ENCODE measurements around the gene WFIKKN2. TPM values are rescaled to one million over a fixed set of nuclear protein-coding genes. Genes with fewer than 3 reads are reported as not detected.
"Not testable (repeated sequence)": the region's sequence is repeated elsewhere in the genome, so short reads cannot be mapped to it uniquely, and the experiment has no call there.

WFIKKN2 gene
- total RNA-seq, 1 experiment from 2014 or later: not detected

DNA sequence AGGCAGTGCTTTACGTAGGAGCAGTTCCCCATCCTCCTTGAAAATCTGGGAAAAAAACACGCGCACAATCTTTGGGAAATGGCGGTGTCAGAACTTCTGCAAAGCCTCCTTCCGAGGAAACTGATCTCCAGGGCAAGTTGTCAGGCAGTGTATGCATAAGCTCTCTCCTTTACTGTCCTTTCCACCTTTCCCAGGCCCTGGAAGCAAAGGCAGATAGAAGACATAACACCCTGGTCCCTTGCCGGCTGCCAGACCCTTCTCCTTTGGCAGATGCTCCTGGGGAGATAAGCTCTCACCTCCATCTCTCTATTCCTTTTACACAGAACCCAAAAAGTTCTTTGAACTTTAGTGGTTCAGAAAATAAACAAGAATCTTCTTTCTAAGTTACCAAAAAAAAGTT lies 18.4 kb downstream of the WFIKKN2 start:
- DNase-seq (ENCODE audit: low read depth): no peak

DNA sequence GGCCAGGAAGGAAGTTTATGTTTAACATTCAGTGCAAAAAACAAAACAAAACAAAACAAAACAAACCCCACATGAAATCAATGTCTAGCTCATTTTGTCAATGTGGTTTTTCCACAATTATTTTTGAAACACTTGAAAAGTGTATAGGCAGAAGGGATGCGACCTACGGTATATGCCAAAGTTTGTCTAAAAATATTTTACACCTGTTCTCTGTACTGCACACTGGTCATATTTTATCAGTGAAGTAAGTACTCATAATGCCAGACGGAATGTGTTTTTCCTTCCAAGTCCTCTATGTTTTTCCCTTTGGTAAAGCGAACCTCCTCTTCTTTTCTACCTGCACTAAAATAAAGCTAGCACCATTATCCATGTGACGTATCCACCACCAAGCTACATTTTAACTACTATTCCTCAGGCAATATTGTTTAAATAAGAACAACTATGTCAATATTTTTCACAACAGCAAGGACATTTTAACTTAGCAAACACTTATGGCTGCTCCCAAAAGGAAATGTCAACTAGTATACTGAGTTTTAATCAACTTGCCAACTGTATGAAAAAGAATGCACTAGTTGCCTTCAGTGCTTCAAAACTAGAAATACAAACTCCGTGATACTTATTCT lies 20.4 kb downstream of the WFIKKN2 start:
- no peak for DNase-seq (ENCODE audit: low read depth)

DNA sequence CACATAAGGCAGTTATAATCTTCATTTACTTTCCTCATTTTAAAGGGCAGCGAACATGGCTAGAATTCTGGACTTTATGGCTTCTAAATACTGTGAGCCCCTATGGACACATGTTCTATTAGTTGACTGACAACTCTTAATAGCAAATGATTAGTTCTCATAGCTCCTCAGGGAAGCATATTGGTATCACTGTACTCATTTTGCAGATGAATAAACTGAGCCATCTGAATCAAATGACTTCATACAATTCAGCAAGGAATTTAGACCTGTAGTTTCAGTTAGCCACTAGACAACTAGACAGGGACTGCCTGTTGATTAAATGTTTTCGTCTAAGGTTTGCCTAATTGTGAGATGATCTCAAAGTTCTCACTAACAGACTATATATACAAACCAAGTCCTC lies 21.0 kb downstream of the WFIKKN2 start:
- DNase-seq (ENCODE audit: low read depth): no peak

DNA sequence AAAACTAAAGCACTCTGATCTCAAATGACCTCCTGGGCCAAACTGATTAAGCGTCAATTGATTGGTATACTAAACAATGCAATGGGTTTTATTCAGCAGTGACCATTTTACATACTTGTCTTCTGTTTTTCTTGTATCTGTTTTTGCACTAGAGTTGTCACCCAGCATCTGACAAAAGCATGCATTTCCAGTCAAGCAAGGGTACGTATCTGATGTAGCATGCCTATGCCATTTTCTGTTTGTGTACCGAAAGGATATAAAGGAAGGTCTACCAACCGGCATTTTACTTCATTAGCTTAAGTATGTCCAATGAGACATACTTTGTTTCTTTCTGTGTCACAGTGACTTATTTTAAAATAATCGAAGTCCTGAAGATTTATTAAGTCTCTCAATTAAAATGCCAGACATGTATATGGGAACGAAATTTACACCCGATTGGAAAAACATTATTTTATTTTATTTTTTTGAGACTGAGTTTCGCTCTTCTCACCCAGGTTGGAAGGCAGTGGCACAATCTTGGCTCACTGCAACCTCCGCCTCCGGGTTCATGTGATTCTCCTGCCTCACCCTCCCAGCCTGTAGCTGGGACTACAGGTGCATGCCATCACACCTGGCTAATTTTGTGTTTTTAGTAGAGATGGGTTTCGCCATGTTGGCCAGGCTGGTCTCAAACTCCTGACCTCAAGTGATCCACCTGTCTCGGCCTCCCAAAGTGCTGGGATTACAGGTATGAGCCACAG lies 23.3 kb downstream of the WFIKKN2 start:
- DNase-seq (ENCODE audit: low read depth): no peak

DNA sequence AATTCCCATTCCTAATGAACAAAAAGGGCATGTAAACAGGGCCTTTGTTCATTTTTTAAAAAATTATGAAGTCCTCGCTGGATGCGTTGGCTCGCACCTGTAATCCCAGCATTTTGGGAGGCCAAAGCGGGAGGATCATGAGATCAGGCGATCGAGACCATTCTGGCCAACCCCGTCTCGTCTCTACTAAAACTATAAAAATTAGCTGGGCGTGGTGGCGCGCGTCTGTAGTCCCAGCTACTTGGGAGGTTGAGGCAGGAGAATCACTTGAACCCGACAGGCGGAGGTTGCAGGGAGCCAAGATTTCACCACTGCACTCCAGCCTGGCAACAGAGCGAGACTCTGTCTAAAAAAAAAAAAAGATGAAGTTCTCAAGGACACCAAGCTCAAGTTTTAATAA lies 24.3 kb downstream of the WFIKKN2 start:
- not testable (repeated sequence) for DNase-seq (ENCODE audit: low read depth)

DNA sequence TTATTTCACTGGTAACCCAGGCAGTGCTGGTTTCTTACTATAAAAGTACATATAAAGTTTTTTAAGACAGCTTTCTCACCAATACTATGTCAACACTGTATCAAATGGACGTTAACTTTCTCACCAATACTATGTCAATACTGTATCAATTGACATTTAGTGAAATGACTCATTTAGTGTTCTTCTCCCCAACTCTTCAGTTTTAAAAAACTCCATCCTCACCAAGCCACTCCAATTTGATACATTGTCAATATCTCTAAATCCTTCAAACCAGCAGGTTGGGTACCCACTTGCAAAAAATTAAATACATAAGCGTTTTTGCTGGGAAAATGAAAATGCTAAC lies 25.9 kb downstream of the WFIKKN2 start:
- no peak for DNase-seq (ENCODE audit: low read depth)

DNA sequence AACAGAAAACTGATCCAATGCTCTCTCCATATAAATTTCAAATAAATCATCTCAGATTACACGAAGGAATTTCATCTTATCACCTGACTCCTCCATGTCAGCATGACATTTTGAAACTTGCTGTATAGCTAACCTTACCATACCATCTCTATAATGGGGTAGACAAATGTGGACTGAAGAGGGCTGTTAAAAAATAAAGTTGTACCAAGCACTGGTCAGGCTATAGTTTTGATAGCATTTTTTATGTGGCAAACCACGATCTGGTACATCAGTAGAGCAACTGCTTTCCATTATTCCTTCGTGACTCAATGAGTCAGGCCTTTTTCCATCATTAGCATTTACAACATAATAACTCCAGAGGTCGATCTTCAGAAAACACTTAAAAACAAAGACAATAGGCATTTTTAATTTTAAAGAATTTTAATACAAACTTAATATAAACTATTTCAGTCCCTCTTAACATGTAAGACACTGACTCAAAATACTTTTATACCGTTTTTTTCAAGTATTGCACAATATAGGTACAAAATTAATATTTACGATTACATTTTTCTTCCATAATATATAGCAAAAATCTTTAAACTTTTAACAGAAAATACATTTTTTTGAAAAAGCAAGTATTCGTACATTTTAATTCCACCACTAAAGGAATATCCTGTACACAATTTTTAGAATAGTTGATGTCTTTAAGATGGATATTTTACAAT lies 26.6 kb downstream of the WFIKKN2 start:
- peak; percentile 37 for DNase-seq (ENCODE audit: low read depth)

DNA sequence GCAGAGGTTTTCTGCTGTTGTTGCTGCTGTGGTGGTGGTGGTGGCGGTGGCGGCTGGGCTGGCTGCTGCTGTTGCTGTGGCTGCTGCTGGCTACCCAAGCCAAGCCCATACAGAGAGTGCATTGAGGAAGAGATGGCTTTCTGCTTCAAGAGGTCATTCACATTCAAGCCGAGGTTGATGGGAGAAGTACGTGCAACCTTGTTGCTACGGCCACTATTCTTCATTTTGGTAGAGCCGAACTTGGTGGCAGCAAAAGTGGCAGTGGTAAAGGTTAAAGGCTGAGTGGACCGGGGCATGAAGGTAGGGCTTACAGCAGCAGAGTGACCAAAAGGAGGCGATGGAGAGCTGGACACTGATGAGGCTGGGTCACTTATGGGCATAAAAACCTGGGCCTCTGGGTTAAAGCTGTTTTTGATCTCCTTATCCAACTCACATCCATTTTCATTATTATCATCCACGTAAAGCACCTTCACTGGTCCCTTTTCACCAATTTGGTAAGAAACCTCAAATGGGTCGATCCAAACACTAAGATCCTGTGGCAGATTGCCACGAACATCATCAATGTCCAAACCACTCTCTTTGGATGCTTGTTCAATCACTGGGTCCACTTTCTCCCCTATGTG lies 27.9 kb downstream of the WFIKKN2 start:
- DNase-seq (ENCODE audit: low read depth): peak; percentile 52

DNA sequence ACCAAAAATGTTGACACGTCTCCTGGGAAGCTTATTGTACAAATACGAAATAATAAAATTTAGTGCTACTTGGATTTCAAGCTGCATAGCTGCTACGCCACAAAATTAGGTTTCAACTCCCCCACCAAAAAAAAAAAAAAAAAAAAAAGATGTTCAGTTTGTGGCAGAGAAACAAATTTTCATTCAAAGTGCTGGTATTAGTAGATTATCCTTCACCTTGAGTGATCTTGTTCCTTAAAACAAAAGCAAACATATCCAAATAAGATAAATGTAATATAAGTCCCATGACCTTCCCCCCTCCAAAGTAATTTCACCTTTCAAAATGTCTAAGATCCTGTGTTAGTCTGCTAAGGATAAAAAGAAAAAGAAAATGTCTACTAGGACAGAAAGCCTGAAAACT lies 28.5 kb downstream of the WFIKKN2 start:
- DNase-seq (ENCODE audit: low read depth): no peak

DNA sequence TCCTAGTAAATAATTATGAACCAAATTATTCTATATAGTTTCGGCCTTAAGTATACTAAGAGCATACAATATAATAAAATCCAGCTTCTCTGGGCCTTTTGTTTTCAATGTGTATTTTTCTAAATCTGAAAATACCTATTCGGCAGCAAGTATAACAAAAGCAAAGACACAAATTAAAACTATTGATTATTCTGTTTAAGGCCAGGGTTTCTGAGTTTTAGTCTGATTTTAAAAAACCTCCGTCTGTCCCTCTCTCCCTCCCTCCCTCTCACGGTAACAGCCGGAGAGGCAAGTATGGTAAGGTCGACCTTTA lies 29.3 kb downstream of the WFIKKN2 start:
- DNase-seq (ENCODE audit: low read depth): no peak

DNA sequence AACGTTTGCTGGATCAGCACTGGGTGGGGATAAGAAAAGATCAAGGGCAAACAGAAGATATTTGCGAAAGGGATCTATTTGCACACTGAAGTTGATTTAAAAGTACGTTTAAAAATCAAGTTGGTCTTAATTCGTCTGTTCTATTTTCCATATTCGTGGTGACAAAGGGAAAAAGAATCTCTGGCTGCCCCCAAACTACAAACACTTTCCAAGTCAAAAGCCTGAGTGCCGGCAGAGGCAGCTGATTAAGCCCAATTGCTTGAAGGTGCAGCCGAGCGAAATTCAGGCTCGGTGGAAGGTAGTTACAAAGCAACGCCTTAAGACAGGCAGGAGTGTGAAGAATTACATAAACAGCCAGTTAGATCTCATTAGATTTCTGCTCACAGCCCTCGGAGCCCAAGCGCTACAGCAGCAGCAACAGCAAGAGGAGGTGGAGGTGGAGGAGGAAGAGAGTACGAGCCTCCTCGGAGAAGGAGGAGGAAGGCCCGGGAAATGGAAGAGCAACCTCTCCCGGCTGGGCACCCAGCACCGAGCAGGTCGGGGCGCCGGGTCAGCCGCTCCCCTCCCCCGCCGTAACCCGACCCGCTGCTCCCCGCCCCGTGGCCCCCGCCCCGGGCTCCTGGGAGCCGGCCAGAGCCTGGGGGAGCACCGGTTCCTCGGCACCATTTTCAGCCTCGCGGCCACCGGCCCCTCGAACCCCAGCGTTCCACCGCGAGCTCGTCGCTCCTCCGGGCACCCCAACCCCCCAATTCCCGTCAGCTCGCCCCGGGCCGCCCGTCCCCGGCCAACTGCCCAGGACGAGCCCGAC lies 29.9 kb downstream of the WFIKKN2 start:
- DNase-seq (ENCODE audit: low read depth): peak; percentile 36

DNA sequence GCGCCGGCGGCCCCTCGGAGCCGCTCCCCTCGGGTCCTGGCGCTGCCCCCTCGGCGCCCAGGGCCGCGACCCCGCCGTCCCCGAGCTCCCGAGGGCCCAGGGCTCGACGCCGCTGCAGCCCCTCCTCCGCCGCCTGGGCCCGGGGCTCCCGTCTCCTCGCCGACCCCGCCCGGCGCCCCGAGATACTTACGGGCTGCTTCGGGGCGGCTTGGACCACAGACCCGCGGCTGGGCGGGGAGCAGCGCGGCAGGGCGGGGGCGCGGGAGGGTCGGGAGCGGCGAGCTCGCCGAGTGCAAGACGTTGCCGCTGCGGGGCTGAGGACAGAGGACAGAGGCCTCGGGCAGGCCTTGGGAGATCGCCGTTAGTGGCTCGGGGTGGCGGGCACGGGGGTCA lies 30.5 kb downstream of the WFIKKN2 start:
- no peak for DNase-seq (ENCODE audit: low read depth)

DNA sequence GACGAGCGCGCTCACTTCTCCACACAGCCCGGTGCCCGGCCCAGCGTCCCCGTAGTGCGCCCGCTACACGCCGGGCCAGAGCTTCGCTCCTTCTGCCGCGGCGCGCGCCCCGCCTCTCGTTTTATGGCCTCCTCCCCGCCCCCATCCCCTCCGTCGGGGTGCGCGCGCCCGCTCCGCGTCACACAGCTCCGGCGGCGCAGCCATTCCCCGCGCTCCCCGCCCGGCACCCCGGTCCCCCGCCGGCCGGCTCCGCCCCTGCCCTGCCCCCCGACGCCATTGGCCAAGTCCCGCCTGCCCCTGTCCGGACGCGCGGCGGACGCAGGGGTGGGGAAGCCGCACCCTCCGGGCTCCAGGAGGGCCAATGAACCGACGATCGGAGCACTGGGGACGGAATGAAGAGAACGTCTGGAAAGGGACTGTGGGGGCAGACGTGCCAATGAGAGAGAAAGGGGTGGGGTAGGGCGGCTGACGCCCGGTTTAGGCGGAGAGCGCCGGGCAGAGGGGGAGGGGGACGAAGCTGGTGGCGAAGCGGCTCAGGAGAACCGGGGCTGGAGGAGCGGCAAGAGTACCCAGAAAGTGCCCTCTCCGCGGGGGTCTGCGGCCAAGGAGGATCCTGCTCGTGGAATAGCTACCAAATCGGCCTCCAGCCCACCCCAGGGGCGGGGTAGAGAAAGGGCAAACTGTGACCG lies 31.0 kb downstream of the WFIKKN2 start, which contains the start of gene TOB1:
Gene TOB1, minus strand, starts transcription at position 94 of the 689 bp plus-strand sequence. CDS start 2,337 bp downstream, outside the sequence.
- peak; percentile 96 for DNase-seq (ENCODE audit: low read depth)

DNA sequence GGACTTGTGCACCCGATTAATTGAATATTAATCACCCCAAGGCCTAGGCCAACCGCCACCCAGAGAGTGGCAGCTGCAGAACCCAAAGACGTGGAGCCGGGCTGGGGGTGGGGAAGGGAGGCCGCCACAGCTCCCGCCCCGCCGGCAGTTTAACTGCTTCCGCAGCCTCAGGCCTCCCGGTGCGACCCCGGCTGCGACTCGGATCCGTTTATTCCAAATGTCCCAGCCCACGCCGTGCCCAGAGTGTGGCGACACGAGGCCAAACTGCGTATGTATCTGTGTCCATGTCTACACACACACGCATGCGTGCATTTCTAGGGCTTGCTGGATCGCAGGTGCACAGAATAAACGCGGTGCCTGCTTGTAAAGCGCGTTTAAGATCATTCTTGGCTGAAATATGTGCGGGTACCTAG lies 31.6 kb downstream of the WFIKKN2 start:
- DNase-seq (ENCODE audit: low read depth): no peak

DNA sequence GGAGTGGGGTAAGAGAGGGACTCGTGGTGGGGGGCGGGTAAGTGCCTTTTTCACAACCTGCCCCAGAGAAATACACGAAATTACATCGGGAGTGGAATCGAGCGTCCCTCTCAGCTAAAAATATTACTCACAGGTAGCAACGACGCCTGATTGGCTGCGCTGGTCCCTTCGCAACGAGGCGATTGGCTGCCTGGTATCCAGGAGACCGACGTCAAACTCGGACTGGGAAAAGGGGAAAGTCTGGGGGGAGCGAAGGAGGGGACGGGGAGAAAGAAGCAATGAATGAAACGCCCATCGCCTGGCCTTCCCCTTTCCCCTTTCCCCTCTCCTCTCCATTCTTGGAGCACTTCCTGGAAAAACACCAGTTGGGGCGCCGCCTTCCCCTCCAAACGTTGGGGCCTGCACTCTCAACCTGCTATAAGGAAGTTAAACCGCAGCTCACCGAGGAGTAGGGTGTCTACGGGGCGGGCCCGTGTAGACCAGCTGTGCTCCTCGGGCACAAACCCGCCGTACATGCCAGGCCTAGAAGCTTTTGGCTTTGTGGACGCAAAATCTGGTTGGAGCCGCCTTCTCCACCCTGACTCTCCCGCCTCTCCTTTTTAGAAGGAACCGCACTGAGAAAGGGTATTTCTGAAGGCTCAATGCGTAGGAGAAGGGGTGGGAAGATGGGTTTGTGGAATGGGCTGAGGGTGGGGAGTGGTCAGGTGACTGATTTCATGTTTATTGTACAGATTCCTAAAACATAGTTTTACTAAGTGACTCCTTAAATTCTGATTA lies 32.2 kb downstream of the WFIKKN2 start:
- peak; percentile 95 for DNase-seq (ENCODE audit: low read depth)

DNA sequence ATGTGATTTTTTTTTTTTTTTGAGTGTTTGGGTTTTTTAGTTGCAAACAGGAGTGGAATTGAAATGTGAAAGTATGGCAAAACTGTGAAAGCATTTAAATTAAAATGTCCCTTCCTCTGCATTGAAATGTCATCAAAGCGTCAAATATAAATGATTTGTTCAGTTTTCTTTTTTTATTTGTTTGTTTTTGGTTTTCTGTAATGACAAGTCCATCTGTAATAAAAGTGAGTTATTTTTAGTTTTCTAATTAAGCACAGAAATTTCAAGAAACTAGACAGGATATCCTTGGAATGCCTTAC lies 32.7 kb downstream of the WFIKKN2 start:
- no peak for DNase-seq (ENCODE audit: low read depth)

DNA sequence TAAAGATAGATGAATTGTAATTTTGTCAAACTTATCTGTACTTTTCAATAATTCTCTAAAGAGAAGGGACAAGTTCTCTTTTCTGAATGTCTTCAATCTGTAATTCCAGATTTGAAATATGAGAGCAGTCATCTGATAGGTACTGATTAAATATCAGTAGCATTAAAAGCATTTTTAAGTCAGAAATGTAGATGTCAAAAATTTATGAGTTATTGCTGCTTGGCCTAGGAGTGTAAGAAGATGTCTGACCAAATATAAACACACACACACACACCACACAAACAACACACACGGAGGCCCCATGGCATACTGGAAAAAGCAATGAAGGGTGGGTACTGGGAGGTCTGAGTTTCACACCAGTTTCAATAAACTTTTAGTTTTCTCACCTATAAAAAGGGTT lies 33.2 kb downstream of the WFIKKN2 start:
- no peak for DNase-seq (ENCODE audit: low read depth)

DNA sequence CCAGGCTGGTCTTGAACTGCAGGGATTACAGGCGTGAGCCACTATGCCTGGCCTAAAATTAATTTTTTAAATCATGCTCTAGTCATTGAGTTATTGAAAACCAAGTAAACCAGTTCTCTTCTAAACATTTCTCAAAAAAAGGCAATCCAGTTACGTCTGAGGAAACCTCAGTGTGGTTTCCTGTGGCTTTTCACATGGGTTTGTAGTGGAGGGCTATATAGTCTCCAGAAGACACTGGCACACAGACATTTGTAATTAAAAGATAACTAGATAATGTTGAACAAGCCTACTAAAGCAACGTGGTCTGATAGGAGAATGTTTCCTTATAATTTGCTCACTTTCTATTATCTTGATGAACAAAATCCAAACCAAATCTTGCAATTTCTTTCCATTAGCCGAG lies 36.0 kb downstream of the WFIKKN2 start:
- no peak for DNase-seq (ENCODE audit: low read depth)

DNA sequence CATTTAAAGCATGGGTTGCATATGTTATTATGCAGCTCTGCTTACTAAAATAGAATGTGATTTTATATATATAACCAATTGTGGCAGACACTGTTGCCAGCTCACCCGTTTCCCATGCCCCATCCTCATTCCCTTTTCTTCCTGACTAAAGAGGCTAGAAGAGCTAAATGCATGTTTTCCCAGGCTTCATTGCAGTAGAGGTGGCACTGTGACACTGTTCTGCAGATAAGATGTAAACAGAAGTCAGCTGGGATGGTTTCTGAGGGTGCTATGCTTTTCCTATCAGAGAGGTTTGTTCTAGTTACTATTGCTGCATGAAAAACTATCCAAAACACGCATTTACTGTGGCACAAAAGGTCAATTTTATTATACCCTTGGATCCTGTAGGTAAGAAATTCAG lies 36.5 kb downstream of the WFIKKN2 start:
- no peak for DNase-seq (ENCODE audit: low read depth)

DNA sequence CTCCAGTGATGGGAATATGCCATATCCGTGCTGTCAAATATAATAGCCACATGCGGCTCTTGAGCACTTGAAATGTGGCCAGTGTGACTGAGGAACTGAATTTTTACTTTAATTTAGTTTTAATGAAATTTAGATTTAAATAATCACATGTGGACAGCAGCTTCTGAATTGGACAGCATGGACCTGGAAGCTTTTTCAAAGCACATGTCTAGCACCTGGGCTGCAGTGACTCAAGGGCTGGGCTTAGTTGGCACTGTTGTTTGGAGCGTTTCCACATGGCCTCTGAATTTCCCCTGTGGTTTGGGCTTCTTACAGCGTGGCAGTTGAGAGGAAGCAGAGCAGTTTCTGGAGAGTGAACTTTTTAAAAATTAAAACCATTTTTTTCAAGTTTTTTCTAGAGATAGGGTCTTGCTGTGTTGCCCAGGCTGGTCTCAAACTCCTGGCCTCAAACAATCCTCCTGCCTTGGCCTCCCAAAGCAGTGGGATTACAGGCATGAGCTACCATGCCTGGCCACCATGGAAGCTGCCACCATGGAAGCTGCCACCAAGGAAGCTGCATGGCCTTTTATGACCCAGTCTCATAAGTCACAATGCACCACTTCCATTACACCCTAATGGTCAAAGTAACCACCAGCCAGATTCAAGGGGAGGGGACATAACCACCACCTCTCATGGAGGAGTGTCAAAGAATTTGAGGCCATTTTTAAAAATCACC lies 37.5 kb downstream of the WFIKKN2 start:
- peak; percentile 53 for DNase-seq (ENCODE audit: low read depth)

Data from LHCN-M2 (cell line).